NCI-H82 (cell line): ENCODE measurements around the gene CCDC12.

Experiments
- DNase-seq: peaks from one replicate; lab custom pipeline; 2025; lab: John Stamatoyannopoulos, UW

Gene CCDC12

GRCh38 chr3:46996689-46997452 lies 20.3 kb upstream of the CCDC12 start:
- no peak for DNase-seq

DNA sequence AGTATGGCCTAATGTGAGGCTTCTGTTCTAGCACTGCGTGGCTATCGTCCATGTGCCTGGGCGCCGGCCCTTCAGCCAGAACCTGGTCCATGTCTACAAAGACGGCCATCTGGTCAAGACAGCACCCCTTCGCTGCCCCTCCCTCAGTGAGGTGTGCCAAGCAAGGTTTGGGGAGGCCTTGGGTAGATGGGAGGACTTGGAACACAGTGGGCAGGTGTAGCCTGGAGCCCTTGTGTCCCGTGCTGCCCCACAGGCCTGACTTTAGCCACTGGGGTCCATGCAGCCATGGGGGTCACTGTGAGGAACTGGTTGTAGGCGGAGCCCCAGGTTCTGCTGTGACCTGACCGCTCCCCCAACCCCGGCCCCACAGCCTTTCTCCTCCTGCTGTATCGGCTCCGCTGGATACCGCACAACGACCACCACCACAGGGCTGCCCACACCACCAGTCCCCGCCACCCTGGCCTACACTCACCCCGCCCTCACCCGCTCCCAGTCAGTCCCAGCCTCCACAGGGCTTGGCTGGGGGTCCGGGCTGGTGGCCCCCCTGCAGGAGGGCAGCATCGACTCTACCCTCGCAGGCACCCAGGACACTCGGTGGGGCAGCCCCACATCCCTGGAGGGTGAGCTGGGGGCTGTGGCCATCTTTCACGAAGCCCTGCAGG lies 19.5 kb upstream of the CCDC12 start:
- DNase-seq = no peak

DNA sequence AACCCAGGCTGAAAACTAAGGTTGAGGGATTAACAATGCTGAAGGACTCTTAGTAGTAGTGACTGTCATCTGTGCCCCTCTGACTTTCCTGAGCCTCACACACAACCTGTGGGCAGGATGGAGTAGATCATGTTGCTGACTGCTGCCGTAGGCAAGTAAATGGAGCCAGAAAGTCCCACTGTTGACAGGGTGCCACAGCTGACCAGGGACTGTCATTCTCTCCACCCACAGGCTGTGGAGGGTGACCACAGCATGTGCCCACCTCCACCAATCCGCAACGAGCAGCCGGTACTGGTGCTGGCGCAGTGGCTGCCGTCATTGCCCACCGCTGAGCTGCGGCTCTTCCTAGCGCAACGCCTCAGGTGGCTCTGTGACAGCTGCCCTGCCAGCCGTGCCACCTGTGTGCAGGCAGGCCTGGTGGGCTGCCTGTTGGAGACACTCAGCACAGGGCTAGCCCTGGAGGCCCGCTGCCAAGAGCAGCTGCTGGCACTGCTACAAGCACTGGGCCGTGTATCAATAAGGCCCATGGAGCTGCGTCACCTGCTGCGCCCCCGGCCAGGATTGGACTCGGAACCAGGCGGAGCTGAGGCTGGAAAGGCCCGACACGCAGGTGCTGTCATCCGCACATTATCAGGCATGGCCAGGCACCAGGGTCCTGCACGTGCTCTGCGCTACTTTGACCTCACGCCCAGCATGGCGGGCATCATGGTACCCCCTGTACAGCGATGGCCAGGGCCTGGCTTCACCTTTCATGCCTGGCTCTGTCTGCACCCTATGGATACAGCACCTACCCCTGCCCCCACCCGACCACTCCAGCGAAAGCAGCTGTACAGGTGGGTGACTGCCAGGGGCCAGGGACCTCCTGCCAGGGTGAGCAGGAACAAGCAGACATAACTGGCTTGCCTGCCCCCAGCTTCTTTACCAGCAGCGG lies 18.5 kb upstream of the CCDC12 start:
- no peak for DNase-seq

DNA sequence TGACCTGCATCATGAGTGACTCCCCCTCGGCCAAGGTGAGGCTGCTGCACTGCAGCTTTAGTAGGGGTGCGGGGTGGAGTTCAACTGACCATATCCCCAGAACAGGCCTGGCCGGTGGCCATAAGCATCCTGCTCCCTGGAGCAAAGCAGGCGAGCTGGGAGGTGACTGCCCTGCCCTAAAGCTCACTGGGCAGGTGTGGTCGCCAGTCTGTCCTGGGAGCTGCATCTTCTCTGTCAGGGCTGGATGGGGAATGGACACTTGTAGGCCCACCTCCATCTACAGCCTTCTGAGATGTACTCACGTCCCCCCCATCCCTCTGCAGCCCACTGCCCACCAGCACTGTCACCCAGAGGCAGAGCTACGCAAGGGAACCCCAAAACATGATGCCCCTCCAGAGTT lies 17.4 kb upstream of the CCDC12 start:
- no peak for DNase-seq

- no peak for DNase-seq
Observed at GRCh38 chr3:46993292-46993691, 16.7 kb upstream of the CCDC12 start.

DNA sequence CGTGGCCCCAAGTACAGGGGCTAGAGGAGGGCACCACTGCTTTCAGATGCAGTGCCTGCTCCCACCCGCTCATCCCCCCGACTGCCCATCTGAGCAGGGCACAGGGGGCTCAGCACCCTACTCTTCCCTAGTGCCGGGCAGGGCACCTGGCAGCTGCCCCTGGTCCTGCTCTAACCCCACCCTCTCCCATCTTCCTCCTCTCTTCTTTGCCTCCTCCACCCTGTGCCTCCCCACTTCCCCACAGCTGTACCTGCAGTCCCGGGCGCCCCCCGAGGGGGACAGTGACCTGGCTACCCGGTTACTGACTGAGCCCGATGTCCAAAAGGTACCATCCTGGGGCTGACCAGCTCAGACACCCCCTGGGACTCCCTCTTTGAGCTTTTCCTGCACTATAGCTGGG lies 15.7 kb upstream of the CCDC12 start:
- DNase-seq = no peak

GRCh38 chr3:46991406-46992165 lies 15.0 kb upstream of the CCDC12 start:
- DNase-seq = no peak

DNA sequence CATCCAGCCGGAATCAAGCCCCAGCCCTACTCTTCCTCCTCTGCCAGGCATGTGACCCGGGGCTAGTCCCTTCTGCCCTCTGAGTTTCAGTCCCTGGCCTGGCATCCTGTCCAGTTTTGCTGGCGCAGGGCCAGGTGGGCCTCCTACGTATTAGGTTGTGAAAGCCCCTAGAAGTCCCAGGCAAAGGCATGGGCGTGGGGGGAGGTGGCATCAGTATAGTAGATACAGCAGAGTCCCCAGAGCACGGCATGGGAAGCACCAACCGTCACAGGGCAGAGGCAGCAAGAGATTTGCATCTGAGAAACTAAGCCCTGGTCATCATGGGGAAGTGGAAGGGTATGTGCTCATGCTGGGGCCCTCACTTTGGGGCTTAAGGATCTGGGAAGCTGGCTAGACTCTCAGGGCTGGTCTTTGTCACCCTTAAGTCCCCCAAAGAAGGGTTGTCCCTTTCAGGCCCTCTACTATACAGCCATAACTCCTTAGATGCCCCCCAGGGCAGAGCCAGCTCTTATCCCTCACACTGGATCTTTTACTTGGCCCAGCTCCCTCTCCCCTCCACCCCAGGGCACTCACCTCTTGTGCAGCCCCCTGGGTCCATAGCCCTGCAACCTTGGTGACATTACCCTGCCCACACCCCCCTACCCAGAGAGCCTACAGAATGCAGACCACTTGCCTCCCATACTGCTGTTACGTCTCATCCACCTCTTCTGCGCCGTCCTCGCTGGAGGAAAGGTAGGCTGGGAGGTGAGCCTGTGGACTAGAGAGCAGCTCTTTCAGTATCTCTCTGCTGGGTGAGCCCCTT lies 14.2 kb upstream of the CCDC12 start:
- no peak for DNase-seq

DNA sequence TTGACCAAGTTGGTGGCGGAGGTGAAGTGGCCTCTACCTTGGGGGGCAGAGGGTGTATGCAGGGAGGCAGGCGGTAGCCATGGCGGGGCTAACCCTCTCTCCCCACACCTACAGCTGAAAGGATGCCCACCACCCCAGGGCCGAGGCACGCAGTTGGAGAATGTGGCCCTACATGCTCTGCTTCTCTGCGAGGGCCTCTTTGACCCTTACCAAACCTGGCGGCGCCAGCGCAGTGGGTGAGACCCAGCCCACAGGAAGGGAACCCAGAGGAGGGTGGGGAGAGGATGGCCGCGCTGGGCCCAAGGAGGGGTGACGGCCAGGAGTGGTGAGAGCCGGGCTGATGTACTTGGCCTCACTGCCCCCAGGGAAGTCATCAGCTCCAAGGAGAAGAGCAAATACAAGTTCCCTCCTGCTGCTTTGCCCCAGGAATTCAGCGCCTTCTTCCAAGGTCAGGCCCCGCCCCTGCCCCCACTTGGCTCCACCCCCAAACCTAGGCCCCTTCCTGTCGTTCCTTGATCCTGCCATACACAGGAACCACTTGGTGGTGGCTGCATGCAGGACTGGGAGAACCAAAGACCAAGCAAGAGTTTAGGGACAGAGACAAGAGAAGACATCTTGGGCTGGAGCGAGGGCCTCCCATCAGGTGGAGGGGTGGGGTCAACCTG lies 12.7 kb upstream of the CCDC12 start:
- no peak for DNase-seq

DNA sequence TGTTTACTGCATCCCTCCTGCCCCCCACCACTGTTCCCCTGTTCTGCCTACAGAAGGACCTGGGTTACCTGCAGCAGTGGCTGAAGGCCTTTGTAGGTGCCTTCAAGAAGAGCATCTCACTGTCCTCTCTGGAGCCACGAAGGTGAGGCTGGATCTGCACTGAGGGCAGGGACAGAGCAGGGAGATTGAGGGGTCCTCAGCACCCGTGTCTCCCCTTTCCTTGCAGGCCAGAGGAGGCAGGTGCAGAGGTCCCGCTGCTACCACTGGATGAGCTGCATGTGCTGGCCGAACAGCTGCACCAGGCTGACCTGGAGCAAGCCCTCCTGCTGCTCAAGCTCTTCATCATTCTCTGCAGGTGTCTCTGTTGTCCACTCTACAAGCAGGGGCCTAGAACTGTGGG lies 12.1 kb upstream of the CCDC12 start:
- no peak for DNase-seq

DNA sequence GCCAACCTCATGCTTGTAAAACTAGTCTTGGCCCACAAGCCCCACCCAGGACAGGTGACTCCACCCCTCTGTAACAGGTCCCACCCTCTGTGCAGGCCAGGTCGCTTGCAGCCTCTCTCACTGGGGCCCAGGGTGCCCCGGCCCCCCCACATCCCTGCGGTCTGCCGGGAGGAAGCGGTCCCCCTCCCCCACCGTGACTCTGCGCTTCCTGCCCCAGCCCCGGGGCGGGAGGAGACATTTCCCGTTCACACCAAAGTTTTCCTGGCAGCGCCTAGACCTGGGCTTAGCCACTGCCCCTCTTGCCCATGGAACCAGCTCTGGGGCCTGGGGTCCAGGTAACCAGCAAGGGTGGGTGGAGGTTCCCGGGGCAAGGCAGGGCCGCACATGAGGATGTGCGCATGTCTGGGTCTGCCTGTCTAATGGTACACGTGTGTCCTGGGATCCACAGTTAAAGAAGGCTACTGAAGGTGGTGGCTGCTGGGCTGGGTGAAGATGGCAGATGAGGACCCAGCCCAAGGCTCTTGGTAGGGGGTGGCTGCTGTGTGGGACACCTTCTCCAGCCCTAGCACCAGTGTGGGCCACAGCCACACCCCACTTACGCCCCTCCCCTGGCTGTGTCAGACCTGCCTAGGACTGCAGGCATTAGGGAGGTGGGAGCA lies 11.3 kb upstream of the CCDC12 start:
- DNase-seq = peak; percentile 77

DNA sequence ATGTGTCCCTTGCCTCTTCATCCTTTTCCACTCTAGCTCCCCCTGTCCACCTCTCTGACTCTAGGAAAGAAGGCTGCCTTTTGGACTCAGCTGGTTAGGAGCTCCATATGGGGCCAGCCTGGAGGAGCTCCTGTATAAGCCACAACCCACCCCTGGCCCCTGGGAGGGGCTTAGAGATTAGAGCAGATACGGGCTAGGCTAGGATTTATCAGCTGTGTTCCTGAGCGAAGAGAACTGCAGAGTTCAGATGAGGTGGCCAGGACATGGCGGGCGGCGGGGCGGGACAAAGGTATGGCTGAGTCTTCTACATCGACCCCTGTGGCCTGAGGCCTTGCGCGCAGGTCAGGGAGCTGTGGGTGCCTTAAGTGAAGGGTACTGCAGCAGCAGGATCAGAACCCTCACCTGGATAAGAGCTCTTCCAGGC lies 10.8 kb upstream of the CCDC12 start:
- DNase-seq = peak; percentile 97

GRCh38 chr3:46986782-46987310 lies 10.3 kb upstream of the CCDC12 start:
- no peak for DNase-seq

- no peak for DNase-seq
Observed at GRCh38 chr3:46986055-46986730, 9.6 kb upstream of the CCDC12 start.

DNA sequence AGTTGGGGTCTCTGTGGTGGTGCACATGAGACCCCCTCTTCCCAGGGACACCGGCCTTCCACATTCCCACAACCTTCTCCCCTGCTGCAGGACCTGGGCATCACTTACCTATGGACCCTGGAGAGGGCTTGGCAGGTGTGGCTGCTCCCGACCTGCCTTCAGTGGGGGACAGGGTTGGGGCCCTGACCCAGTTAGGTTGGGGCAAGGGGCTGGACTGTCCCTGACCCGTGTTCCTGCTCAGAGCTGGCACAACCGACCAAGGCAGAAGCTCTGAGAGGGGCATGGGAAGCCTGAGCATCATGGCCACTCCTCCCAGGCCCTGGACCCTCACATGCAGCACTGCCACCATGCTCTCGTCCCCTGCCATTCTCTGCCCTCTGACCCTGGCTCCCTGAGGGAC lies 9.0 kb upstream of the CCDC12 start:
- no peak for DNase-seq

DNA sequence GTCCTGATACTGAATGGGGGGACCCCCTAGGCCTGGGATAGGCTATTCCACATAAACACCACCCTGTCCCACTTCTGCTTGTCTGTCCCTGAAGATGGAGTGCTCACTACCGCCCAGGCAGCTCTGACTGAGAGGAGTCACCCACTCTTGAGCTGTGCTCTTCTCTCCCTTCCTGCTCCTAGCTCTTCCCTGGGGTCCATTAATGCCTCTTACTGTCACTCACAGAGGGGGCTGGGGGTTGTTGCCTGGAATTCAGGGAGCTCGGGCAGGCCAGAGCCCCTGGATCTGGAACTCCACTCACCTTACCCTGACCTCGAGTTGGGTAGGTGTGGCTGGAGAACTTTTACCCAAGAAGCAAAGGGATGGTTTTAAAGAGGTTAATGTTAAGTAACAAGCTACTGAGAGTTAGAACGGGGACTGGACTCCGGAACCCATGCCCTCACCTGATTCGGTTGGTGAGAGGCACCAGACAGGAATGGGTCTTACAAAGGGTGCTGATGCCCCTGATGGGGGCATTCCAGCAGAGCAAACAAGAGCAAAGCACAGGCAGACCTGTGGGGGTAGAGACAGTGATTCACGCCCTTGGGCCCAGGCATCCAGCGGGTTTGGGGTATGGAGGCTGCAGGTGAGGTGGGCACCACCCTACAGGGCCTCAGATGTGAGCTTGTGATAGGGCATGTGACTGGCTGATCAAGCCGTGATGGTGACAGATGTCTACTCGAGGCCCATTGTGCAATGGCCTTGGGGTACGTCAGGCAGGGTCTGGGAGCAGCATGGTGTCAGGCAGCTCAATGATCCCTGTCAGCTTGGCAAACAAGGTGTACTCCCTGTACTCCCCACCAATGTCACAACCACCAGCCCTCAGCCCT lies 8.3 kb upstream of the CCDC12 start:
- DNase-seq = no peak

- no peak for DNase-seq
Observed at GRCh38 chr3:46982546-46982945, 6.0 kb upstream of the CCDC12 start.

GRCh38 chr3:46981932-46982471 lies 5.5 kb upstream of the CCDC12 start:
- no peak for DNase-seq
